Brain microvascular endothelial cell (primary cell): ENCODE data around the gene RASAL3.
"Not testable (repeated sequence)": the region's sequence is repeated elsewhere in the genome, so short reads cannot be mapped to it uniquely, and the experiment has no call there.

Experiments
- DNase-seq: peaks from one replicate; pipeline ENCODE4 v3.0.0-alpha.2; 2020
- H3K27ac ChIP-seq: fragments of 250-450 bp; sonication (Bioruptor Pico); 2 replicates; pipeline ENCODE4 v1.5.1; 2020; ENCODE audit warnings: mild to moderate bottlenecking, moderate library complexity
- H3K27me3 ChIP-seq: fragments of 250-450 bp; sonication (Bioruptor Pico); replicated peaks from 2 replicates; pipeline ENCODE4 v1.5.1; 2020; ENCODE audit warnings: mild to moderate bottlenecking
- H3K36me3 ChIP-seq: fragments of 250-450 bp; sonication (Bioruptor Pico); replicated peaks from 2 replicates; pipeline ENCODE4 v1.5.1; 2020; ENCODE audit warnings: mild to moderate bottlenecking
- H3K4me3 ChIP-seq: 2 replicates; pipeline ENCODE4 v1.5.1; 2011; ENCODE audit warnings: low read depth, mild to moderate bottlenecking, control low read depth, low read length, moderate library complexity
- CTCF ChIP-seq: IDR thresholded peaks from 2 replicates; pipeline ENCODE4 v1.5.1; 2011; ENCODE audit warnings: low read depth, mild to moderate bottlenecking, moderate library complexity, low read length, control low read depth, inconsistent platforms; ENCODE audit errors: missing control alignments
- in situ Hi-C: cut with HindIII; loops from 2 replicates; pipeline ENCODE4 v1.10.0; 2017; ENCODE audit warnings: low sequenced_read_pairs, low pct_ligation_motif_present

Gene RASAL3

GRCh38 chr19:15475611-15476010, 11.3 kb upstream of the RASAL3 start:
- Histone ChIP-seq H3K4me3 (no peak overlapping the region), H3K36me3 (no peaks in the 10 kb centered on the region), H3K27ac (no peak overlapping the region), H3K27me3 (no peaks in the 10 kb centered on the region)
- in situ Hi-C loops: no loop called here
- TF ChIP-seq CTCF: no peak
- no peak for DNase-seq

GRCh38 chr19:15475169-15475568, 10.8 kb upstream of the RASAL3 start:
- in situ Hi-C loops: no loop called here
- DNase-seq: no peak
- Histone ChIP-seq H3K36me3 (no peaks in the 10 kb centered on the region), H3K27ac (no peak overlapping the region), H3K27me3 (no peaks in the 10 kb centered on the region), H3K4me3 (no peak overlapping the region)
- TF ChIP-seq CTCF: no peak

- DNase-seq, in situ Hi-C loops, H3K27ac ChIP-seq, H3K27me3 ChIP-seq, H3K36me3 ChIP-seq, H3K4me3 ChIP-seq: not testable (repeated sequence)
These were observed 9.5 kb upstream of the RASAL3 start for GRCh38 chr19:15473821-15474220.

DNA sequence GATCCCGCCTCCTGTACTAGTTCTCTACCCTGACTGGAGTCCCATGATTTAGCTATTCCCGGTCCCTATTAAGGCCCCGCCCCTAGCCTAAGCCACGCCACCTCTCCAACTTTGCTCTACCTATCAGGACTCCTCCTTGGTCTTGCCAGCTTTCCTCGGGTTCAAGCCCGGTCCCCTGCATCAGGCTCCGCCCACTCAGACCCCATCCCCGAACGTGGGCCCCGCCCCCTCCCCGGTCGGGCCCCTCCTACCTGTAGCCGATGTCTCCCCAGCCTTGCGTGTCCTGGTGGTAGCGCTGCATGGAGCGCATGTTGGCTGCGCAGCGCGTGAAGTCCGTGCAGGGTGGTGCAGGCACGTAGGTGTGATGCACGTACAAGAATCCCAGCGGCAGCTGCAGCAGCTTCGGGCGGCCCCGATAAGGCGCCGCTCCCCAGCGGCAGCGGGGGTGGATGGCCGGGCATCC, 7.3 kb upstream of the RASAL3 start:
- no peak for DNase-seq
- Histone ChIP-seq H3K27me3 (peaks cover 9% of the 10 kb centered on the region), H3K4me3 (no peak overlapping the region), H3K27ac (no peak overlapping the region), H3K36me3 (no peaks in the 10 kb centered on the region)
- TF ChIP-seq CTCF: no peak
- in situ Hi-C loops: no loop called here

DNA sequence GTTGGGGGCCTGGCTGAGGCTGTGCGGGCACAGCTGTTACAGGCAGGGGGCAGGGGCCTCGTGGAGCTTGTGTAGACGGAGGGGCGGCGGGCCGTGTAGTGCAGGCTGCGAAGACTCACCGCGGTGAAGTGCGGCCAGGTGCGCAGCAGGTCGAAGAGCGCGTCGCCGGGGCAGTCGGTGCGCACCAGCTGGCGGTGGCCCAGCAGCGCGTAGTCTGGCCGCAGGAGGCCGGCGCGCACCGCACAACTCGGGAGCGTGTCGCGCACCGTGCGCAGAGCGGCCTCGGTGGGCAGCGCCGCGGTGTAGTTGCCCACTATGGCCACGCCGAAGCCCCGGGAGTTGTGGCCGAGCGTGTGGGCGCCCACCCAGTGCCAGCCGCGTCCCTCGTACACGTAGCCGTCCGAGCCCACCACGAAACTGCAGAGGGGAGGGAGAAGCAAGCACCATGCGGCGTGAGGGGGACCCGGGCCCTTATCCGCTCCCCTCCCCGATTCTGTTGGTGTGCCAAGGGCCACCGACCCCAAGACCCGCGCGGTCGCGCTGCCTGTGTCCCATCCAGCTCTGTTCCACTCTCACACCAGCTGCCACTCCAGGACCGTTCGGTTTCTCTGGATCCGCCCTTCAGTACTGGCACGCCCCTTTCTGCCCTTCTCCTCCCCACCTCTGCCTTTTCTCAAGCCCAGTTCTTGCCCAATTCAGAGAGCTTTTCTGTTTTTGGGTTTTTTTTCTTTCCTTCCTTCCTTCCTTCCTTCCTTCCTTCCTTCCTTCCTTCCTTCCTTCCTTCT, 5.4 kb upstream of the RASAL3 start:
- peaks cover 9% of the 10 kb centered on the region for H3K27me3 ChIP-seq
- DNase-seq: no peak
- H3K27ac ChIP-seq: no peak overlapping the region
- H3K36me3 ChIP-seq: no peaks in the 10 kb centered on the region
- peak overlapping the region; percentile 22 for H3K4me3 ChIP-seq
- no peak for TF ChIP-seq CTCF
- in situ Hi-C loops: no loop called here

DNA sequence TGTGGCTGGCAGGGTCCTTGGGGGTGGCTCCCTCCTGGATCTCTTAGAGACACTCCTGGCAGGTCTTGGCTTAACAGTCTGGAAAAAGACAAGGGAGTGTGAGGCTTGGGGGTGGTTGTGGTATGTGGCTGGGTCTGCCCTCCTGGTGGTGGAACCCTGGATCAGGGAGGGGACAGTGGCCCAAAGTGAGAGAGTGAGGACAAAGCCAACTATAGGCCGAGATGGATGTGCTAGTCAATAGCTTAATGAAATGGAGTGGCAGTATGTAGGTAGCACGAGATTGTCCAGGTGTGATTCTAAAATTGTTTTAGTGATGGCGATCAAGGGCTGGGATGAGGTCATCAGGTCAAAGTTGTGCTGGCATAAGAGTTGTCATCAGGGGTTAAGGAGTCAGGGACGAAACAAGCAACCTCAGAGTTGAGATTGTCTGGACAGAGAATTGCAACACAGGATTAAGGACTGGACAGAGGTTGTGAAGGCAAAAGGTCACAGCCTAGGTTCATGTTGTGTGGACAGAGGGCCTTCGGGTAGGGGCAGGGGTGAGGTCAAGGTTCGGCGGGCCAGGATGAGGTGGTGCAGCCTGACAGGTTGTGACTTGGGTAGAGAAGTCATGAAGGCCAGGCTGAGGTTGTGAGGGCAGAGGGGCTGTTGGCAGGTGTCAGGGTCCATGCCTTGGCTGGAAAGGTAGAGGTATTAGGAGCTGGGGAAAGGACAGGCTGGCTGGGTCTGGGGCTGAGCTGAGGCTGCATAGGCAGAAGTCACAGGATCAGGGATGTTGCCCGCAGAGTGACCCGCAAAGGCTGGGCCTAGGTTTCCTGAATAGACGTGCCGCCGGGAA, 4.5 kb upstream of the RASAL3 start:
- in situ Hi-C loops: no loop called here
- peaks cover 9% of the 10 kb centered on the region for H3K27me3 ChIP-seq
- DNase-seq: no peak
- H3K36me3 ChIP-seq: no peaks in the 10 kb centered on the region
- no peak for TF ChIP-seq CTCF
- H3K4me3 ChIP-seq: no peak overlapping the region
- H3K27ac ChIP-seq: no peak overlapping the region
